ENCODE data around the gene FAM184B. TPM values are rescaled to one million over a fixed set of nuclear protein-coding genes. Genes with fewer than 3 reads are reported as not detected.

FAM184B gene
- polyA plus RNA-seq, 1 donor from 2014 or later, result 0.10 TPM

GRCh38 chr4:17630228-17630627, 151.2 kb downstream of the FAM184B start:
- no peak for TF ChIP-seq EZH2 (IDR thresholded peaks at IDR 0.05; ENCODE audit: borderline replicate concordance, insufficient read depth, low read length, poor library complexity, severe bottlenecking)
- no peak for TF ChIP-seq SMC3 (conservative IDR thresholded peaks at IDR 0.05; ENCODE audit: poor library complexity)
- TF ChIP-seq, protein P1, sequence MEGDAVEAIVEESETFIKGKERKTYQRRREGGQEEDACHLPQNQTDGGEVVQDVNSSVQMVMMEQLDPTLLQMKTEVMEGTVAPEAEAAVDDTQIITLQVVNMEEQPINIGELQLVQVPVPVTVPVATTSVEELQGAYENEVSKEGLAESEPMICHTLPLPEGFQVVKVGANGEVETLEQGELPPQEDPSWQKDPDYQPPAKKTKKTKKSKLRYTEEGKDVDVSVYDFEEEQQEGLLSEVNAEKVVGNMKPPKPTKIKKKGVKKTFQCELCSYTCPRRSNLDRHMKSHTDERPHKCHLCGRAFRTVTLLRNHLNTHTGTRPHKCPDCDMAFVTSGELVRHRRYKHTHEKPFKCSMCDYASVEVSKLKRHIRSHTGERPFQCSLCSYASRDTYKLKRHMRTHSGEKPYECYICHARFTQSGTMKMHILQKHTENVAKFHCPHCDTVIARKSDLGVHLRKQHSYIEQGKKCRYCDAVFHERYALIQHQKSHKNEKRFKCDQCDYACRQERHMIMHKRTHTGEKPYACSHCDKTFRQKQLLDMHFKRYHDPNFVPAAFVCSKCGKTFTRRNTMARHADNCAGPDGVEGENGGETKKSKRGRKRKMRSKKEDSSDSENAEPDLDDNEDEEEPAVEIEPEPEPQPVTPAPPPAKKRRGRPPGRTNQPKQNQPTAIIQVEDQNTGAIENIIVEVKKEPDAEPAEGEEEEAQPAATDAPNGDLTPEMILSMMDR (IDR thresholded peaks at IDR 0.05; ENCODE audit: poor library complexity, severe bottlenecking), result no peak
- no peak for TF ChIP-seq EP300 (conservative IDR thresholded peaks at IDR 0.05; ENCODE audit: poor library complexity, severe bottlenecking)
- TF ChIP-seq RAD21 (conservative IDR thresholded peaks at IDR 0.05), result no peak
- no peak for TF ChIP-seq TAF1 (IDR thresholded peaks at IDR 0.05; ENCODE audit: low read depth)
- no peak for TF ChIP-seq MXI1 (conservative IDR thresholded peaks at IDR 0.05; ENCODE audit: poor library complexity, severe bottlenecking)
- TF ChIP-seq POLR2AphosphoS5 (IDR thresholded peaks at IDR 0.05), result no peak
- TF ChIP-seq, protein P2, sequence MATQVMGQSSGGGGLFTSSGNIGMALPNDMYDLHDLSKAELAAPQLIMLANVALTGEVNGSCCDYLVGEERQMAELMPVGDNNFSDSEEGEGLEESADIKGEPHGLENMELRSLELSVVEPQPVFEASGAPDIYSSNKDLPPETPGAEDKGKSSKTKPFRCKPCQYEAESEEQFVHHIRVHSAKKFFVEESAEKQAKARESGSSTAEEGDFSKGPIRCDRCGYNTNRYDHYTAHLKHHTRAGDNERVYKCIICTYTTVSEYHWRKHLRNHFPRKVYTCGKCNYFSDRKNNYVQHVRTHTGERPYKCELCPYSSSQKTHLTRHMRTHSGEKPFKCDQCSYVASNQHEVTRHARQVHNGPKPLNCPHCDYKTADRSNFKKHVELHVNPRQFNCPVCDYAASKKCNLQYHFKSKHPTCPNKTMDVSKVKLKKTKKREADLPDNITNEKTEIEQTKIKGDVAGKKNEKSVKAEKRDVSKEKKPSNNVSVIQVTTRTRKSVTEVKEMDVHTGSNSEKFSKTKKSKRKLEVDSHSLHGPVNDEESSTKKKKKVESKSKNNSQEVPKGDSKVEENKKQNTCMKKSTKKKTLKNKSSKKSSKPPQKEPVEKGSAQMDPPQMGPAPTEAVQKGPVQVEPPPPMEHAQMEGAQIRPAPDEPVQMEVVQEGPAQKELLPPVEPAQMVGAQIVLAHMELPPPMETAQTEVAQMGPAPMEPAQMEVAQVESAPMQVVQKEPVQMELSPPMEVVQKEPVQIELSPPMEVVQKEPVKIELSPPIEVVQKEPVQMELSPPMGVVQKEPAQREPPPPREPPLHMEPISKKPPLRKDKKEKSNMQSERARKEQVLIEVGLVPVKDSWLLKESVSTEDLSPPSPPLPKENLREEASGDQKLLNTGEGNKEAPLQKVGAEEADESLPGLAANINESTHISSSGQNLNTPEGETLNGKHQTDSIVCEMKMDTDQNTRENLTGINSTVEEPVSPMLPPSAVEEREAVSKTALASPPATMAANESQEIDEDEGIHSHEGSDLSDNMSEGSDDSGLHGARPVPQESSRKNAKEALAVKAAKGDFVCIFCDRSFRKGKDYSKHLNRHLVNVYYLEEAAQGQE (IDR thresholded peaks at IDR 0.05; ENCODE audit: borderline replicate concordance), result no peak
- no peaks in the 10 kb centered on the region for H3K36me3 ChIP-seq (ENCODE audit: insufficient read depth, low read length)
- no peaks in the 10 kb centered on the region for H4K20me1 ChIP-seq (ENCODE audit: insufficient read depth)
- no peak overlapping the region for H3K4me2 ChIP-seq (ENCODE audit: low read length)
- no peaks in the 10 kb centered on the region for H3K79me2 ChIP-seq (replicated peaks; ENCODE audit: insufficient read depth, low read length)
- H3K4me3 ChIP-seq (ENCODE audit: low read length), result no peak overlapping the region
- H3K9ac ChIP-seq (ENCODE audit: low read length), result no peak overlapping the region
- no peak overlapping the region for H2AFZ ChIP-seq (ENCODE audit: low read depth, low read length)
- no peaks in the 10 kb centered on the region for H3K27me3 ChIP-seq (ENCODE audit: insufficient read depth, low read depth, low read length)
- no peaks in the 10 kb centered on the region for H3F3A ChIP-seq (ENCODE audit: insufficient read depth, low read length, poor library complexity, severe bottlenecking)
- H3K27ac ChIP-seq (ENCODE audit: low read length), result no peak overlapping the region
- H3K9me2 ChIP-seq (ENCODE audit: insufficient read depth, low read length), result no peaks in the 10 kb centered on the region
- no peaks in the 10 kb centered on the region for H3K9me3 ChIP-seq (ENCODE audit: low read length)

DNA sequence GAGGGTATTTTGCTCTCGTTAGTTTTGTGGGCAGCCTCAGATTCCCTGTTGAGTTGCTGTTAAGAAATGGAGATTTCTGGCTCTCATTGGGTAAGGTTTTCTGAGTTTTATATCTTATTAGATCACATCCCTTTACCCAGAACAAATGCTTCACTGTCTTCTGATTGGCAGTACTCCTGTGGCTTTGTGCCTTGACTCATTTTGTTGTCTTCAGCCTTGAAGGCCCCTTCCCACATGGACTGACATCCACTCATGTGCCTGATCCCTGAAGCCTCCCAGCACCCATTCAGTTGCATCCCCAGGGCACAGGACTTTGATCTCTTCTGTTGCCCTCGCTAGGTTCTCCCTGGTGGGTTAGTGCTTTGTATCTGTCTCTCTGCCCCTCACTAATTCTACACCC, 156.6 kb downstream of the FAM184B start:
- Histone ChIP-seq H3K9ac (ENCODE audit: low read length) (no peak overlapping the region), H3K9me2 (ENCODE audit: insufficient read depth, low read length) (no peaks in the 10 kb centered on the region), H3K9me3 (ENCODE audit: low read length) (no peaks in the 10 kb centered on the region), H3K79me2 (replicated peaks; ENCODE audit: insufficient read depth, low read length) (peaks cover 6% of the 10 kb centered on the region), H3K4me3 (ENCODE audit: low read length) (no peak overlapping the region), H3K36me3 (ENCODE audit: insufficient read depth, low read length) (peaks cover 7% of the 10 kb centered on the region), H4K20me1 (ENCODE audit: insufficient read depth) (no peaks in the 10 kb centered on the region), H3K27me3 (ENCODE audit: insufficient read depth, low read depth, low read length) (no peaks in the 10 kb centered on the region), H3K27ac (ENCODE audit: low read length) (no peak overlapping the region), H3F3A (ENCODE audit: insufficient read depth, low read length, poor library complexity, severe bottlenecking) (no peaks in the 10 kb centered on the region), H2AFZ (ENCODE audit: low read depth, low read length) (no peak overlapping the region), H3K4me2 (ENCODE audit: low read length) (no peak overlapping the region)
- TF ChIP-seq, protein P2 (IDR thresholded peaks at IDR 0.05; ENCODE audit: borderline replicate concordance), result no peak
- TF ChIP-seq POLR2AphosphoS5 (IDR thresholded peaks at IDR 0.05), result no peak

All from neural cell (in vitro differentiated cells).